ENCODE results near the gene EN2.
A peak's percentile ranks its signal among the peaks of the same experiment; 100 is the strongest.

EN2 gene

DNA sequence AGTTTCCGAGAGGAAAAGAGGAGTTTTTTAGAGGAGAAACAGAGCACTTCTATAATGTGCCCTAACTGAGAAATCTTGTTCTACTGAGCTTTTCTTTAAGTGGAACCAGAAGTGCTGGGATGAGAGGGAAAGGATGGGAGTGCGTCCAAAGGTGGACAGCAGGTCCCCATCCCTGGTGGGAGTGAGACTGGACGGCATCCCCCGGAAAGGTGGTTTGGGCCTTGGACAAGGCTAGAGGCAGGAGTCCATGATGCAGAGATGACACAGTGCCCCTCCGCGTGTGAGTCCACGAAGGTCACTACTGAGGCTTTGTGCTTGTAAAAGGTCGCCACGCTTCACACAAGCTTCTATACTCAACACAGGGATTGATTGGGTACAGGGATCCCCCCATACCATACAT, 6.1 kb upstream of the EN2 start:
- no peak for DNase-seq

DNA sequence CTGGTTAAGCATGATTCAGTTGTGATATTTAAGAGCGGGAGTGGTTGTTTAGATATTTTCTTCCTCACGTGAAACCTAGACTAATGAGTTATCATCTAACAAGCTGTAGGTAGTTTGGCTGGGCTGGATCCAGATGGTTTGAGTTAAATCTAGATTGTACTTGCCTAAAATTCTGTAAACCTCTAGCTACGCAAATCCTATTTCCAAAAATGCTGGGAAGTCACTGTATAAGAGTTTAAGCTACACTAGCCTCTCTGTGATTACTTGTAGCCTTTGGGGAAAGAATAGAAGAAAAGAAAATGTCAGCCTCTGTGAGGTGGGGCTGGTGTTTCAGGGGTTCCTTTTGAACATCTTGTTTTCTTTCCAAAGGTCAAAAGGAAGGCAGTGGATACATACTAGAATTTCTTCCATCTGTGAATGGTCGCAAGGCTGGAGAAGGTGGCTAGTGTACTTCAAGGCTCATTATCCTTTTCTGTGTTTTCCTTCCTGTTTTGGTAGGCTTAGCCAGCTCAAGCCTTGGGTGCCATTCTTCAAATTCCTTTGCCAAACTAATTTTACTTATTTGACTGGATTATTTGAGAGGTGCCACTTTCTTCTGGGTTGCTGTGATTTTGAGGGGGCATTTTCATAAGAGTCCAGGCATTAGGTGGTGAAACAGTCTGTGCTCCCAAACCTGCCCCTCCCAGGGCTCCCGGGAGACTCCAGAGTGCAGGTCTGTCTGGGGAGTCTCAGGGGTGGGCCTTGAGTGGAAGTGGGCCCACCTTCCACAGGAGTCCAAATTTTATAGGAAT, 5.2 kb upstream of the EN2 start:
- no peak for DNase-seq

DNA sequence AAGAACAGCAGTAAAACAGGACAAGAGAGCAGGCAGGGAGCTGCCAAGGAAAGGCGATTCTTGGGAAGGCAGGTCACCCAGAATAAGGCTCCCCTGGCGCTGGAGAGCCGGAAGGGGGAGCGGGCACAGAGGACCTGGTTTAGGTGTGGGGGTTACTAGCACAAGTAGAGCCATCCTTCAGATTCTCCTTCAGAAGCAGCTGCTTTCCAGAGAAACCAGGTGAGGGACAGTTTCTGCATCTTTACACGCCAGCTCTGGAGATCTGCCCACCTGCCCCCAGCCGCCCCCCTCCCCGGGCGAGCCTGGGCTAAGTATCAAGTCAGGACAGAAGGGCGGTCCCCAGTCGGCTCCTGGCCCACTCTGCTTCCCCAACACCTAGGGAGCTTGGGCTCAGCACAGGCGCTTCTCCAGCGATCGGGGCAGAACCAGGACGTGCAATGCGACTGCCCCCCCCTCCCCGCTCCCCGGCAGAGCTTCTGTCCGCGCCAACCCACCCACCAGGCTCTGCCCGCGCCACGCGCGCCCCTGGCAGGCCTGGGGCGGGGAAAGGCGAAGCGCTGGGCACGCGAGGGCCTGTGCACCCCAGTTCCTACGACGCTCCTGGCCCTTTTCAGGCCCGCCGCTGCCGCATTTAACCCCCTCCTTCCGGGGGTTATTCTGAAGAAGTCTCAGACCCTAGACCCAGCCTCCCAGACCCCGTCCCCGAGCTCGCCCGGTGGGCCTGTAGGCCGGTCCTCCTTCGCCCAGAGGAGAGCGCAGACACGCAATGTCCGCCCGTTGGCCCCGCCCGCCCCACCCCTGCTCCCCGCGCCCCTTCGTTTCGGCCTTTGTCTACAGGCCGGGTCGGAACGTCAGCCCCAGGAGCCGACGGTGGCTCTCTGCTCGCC, 4.4 kb upstream of the EN2 start:
- DNase-seq: no peak

DNA sequence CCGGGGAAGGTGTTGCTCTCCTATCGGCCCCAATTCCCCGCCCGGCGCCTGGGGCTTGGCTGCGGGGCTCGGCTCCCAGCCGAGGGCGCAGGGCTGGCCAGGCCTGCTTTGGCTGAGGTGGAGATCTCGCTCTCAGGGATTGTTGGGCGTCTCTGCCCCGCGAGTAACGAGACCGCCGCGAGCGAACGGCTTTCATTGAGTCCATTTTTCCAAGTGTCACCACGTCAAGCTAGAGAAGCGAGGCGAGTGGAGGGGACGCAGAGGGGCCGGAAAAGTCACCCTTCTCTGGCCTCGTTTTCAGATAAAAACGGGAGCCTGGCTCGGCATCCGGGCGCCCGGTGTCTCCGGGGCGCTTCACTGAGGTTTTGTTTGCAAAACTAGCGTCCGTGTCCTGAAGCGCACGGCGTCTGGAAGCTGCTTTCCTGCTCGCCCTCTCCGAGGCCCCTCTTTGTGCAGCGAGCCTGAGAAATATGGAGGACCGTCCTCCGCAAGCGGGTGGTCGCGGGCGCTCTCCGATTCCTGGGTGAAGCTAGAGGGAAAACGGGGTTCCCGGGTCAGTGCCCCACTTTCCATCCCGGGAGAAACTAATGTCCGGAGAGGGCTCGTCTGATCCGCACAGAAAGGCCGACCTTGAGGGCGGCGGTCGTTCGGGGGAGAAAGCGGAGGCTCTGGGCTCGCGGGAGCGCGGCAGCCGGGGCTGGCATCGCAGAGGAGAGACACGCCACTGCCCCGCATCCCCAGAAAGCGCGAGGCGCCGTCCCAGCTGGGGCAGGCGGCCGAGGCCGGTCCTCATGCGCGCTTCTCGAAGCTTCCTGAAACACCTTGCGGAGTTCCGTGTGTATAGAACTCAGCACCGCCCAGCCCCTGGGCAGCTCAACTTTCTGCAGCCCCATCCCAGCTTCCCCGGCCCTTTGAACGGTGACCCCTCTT, 3.5 kb upstream of the EN2 start:
- no peak for DNase-seq

DNA sequence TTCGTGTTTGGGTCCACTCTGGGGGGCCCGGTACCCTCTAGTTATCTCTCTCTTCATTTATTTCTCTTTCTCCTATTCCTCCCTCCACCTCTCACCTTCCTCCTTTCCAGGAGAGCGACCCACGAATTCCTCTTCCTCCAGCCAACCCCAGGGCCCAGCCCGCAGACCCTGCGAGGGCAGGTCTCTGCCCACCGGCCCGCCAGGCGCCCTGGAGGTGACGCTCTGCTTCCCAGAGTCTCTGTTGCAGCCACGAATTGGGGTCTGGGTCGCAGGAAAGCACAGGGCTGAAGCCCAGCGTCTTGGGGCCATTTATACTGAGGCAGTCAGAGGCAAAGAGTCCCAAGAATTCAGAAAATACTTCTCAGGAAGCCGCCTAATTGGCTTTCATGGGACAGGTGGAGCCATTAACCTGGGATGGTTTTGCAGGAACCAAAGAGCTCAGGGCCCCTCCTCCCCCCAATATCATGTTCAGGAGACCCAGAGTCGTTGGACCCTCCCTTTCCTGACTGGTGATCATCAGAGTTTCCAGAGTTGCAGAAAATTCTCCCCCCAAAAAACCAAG, 2.7 kb upstream of the EN2 start:
- DNase-seq: no peak

DNA sequence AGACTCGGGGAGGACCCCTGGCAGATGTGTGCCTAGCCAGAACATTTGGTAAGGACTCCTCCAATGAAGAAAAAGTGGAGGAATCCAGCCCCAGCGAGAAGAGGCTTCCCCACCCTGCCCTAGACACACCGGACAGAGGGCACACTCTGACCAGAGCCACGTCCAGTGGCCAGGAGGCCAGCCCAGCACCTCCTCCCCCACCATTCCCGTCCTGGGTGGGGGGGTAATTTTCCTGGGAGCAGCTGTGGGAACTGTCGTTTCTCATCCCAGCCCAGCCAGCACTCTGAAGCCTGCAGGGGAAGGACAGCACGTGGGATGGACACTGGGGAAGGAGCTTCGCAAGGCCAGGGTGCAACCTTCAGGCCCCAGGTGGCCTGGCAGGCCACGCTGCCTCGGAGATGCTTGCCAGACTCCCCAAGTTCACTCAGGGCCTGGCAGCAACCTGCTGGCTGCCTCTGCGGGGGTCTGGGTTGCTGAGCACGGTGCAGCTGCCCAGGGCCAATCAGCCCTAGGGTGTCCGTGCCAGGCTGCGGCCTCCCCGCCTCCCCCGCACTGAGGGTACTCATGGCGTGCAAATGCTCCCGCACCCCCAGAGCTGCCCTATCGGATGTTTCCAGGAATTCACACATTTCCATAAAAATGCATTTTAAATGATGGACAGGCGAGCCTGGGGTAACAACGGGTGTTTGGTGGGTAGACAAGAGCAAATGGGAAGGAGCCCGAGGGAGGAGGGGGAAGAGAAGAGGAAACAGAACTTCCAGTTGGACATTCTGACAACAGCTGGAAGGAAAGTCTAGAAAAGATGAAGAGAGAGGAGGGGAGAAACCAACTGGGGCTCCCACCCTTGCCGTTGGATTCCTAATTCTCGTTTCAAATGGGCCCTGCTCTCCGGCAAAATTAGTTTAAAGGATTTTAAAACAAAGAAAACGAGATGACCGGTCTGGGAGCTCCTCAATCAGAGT, 1.9 kb upstream of the EN2 start:
- no peak for DNase-seq

DNA sequence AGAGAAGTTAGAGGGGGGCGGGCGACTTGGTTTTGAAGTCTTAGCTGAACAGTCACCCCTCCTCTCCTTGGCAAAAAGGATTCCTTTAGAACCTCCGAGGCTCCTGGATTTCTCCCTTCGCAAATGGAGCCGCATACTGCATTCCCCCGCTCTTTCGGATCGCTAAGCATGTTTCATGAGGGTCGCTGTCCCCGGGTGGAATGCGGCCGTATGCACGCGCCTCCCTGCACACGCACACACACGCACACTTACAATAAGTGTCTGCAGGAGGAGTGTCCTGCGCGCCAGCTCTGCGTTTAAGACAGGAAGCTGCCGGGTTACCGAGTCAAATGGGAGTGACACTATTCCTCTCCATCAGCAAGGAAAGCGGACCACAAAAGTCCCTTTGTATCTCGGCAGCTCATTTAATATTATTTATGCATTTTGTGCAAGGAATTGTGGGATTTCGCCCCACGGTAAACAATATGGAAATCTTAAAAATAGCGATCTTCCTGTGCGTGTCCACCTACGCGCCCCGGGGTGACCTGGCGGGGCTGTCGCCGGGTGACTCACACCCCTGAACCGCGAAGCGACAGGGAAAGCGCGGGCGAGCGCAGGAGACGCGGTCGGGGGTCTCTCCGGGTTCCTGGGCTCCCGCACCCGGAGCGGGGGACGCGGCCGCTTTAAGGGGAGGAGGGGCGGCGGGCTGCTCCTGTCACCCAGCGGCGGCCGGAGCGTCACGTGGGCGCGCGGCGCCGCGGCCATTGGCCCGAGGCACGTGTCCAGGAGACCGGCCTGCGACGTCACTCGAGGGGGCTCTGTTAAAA, 988 bp upstream of the EN2 start:
- DNase-seq: peak in 1 of 2 donors; percentile 11

DNA sequence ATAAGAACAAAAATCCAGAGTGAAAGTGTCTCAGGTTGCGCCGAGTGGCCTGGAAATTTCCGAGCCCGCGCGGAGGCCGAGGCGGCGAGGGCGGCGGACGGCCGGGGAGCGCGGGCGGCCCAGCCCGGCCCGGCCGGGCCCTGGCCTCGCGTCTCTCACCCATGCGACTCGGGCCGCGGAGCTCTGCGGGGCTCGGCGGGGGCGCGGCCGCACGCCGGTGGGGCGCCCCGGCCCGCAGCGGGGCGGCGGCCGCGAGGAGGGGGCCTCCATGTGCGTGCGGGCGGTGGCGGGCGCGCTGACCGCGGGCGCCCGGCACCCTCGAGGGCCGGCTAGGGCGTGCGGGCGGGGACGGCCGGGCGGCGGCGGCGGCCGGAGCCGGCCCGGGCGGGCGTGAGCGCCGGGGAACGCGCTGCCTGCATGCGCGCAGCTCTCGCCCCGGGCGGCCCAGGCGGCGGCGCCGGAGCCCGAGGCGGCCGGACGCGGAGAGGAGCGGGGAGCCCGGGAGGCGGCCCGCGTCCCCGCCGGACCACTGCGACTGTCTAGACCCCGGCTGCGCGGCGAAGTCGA, 302 bp upstream of the EN2 start:
- DNase-seq: no peak

DNA sequence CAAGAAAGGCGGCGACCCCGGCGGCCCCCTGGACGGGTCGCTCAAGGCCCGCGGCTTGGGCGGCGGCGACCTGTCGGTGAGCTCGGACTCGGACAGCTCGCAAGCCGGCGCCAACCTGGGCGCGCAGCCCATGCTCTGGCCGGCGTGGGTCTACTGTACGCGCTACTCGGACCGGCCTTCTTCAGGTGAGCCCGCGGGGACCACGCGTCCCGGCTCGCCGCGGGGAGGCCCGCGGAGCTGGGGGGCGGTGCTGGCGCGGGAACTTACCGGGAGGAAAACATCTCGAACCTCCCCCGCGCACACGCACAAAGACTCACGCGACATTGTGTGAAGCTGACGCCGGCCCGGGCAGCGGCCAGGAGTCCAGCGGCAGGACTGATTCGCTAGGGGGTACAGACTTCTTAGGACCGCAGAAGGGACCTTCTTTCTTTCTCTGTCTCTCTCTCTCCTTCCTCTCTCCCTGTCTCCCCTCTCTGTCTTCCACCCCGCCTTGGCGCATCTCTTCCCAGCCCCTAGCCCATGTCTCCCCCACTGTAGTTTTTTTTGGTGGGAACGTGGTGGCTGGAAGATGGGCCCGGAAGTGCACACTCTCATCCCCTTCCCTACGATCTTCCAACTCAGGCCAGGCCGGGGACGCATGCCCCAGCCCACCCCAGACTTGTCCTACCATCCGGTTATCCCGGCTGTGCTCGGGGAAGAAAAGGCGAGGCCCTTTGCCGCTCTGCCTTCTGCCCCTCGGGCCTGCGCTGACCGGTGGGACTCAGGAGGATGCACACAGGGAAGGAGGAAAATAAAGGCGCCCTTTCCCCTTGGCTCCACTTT, 1.2 kb downstream of the EN2 start:
- no peak for DNase-seq

DNA sequence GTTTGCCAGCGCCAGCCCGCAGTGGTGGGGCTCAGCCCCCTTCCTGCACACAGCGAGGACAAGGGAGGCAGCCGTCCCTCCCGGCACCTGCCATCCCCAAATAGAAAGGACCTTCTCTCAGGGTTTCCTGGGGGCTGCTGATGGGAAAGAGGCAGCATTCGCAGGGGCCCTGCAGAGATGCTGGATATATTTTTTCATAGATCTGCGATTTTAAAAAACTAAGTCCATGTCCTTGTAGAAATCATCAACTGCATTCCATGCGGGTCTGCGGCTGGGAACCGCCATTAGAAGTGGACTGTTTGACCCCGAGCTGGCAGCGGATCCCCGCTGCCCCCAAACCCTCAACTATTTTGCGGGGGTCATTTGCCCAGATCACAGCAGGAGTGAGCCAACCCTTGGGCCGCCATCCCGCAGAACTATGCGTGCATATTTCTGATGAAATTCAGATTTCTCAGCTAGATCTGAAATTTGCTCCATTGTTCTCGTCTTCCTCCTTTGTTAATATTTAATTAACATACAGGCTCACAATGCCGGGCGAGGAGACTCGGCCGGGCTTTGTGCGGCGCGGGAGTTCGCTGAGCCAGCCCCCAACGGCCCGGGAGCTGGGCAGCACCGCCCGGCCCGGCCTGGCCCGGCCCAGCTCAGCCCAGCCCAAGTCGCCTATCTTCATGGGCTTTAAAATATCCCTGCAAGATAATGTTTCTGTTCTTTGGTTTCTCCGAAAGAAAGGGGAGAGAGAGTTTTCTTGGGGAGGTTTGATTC, 2.0 kb downstream of the EN2 start:
- no peak for DNase-seq

DNA sequence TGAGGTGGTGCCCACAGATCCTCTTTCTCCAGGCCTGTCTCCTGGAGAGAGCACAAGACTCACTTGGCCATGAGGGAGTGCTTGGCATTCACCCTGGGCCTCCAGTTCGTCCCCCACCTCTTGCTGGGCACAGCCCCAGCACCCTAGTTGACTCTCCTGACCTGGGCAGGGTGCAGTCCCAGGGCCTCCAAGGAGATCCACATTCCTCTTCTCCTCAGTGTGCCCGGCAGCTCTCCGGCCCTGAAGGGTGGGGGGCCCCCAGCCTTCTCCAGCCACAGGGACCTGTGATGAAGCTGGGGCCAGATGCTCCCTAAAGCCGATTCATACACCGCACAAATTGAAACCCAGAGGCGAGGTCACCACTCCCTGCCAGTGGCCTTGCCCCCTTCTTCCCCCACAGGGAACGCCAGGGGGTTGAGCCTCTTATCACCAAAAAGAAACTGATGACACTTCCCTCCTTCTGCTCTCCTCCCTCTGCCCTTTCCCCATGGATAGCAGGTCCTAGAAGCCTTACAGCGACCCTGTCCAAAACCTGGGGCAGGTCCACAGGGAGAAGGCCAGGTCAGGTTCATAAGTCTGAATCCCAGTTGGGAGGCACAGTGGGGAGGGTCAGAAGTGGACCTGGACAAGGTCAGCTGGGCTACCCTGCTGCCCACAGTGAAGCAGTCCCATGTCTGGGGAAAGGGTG, 3.1 kb downstream of the EN2 start:
- no peak for DNase-seq

DNA sequence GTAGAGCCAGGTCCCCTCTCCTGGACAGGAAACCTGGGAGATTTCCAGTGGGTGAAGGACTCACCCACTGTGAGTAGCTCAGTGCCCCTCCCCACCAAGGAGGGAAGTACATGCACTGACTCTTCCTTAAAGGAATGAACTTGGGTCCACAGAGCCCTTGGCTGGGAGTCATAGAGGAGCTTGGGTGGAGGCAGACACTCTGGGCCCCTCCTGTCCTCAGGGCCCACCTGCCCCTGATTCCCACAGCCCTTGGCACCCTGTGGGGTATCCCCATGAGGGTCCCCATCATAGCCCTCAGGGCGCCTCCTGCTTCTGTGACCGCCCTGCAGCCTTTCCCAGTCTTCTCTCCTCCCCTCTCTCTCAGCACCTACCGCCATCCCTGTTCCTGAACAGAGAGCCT, 3.7 kb downstream of the EN2 start:
- no peak for DNase-seq

DNA sequence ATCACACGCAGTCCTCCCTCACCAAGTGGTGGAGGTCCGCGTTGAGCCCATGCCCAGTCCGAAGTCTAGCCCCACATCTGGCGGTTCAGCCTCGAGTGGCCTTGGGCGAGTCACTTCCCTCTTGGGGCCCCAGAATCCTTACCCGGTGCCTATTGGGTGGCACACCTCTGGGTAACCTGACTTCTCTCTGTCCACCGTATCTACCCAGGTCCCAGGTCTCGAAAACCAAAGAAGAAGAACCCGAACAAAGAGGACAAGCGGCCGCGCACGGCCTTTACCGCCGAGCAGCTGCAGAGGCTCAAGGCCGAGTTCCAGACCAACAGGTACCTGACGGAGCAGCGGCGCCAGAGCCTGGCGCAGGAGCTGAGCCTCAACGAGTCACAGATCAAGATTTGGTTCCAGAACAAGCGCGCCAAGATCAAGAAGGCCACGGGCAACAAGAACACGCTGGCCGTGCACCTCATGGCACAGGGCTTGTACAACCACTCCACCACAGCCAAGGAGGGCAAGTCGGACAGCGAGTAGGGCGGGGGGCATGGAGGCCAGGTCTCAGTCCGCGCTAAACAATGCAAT, 4.3 kb downstream of the EN2 start:
- no peak for DNase-seq

DNA sequence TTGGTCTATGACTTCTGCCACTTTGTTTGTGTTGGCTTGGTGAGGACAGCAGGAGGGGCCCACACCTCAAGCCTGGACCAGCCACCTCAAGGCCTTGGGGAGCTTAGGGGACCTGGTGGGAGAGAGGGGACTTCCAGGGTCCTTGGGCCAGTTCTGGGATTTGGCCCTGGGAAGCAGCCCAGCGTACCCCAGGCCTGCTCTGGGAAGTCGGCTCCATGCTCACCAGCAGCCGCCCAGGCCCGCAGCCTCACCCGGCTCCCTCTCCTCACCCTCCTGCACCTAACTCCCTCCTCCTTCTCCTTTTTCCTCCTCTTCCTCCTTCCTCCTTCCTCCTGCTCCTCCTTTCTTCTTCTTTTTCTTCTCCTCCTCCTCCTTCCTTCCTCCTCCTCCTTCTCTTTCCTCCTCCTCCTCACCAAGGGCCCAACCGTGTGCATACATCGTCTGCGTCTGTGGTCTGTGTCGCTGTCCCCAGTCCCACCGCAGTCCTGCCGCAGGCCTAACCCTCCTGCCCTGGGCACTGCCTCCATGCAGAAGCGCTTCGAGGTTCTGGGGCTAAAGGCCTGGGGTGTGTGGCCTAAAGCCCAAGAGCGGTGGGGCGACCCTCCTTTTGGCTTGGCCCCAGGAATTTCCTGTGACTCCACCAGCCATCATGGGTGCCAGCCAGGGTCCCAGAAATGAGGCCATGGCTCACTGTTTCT, 5.3 kb downstream of the EN2 start:
- DNase-seq: no peak

DNA sequence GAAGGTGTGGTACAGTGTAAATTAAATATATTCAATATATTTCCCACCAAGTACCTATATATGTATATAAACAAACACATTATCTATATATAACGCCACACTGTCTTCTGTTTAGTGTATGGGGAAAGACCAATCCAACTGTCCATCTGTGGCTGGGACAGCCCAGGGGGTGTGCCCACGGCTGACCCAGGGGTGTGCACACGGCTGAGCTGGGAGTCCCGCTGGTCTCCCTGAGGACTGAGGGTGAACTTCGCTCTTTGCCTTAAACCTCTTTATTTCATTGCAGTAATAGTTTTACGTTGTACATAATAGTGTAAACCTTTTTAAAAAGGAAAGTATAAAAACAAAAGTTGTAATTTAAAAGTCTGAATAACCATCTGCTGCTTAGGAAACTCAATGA, 6.3 kb downstream of the EN2 start:
- no peak for DNase-seq

DNA sequence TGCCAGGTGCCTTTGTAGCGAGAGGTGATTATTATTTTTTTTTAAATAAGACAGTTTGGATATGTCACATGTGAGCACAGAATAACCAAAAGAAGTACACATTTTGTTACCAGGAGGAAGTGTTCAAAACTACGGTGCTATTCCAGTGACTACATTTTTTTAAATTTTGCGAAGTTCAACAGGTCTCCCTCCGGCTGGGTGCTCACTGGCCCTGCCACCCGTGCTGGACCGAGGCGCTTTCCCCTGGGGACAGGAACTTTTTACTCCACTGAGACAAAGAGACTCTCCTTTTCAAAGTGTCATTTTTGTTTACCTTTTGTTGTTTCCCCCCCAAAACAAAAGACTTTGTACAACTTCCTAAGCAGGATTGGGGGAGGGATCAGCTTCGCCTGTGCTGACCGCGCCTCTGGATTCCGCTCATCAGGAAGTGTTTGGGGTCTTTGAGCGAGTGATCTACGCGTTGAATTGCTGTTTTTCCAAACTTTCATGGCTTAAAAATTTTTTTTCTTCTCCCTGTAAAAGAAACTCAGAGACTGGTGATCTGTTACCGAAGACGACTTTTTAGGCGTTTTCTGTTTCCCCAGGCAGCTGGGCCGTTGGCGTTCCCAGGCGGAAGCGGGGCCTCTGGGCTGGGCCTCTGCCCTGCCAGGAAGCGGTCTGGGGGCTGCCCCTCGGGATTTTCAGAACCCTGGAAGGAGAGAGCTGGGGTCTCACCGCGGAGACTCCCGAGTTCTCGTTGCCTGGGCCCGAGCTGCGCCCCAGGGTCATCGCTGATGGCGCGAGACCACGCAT, 7.2 kb downstream of the EN2 start:
- DNase-seq: no peak
